ENCODE measurements around the gene OR6Y1. TPM values are rescaled to one million over a fixed set of nuclear protein-coding genes. Genes with fewer than 3 reads are reported as not detected.

The OR6Y1 gene
- total and polyA plus RNA-seq, 2 of the 4 experiments (the other 2 are of a cell fraction): not detected

GRCh38 chr1:158570480-158570879 lies 16.3 kb upstream of the OR6Y1 start, which contains the start of gene OR6P1:
OR6P1 (minus strand) TSS chr1:158570580; CDS start chr1:158563604, 6,976 bp downstream.
- Histone ChIP-seq H3K14ac (replicated peaks; ENCODE audit: low read depth, low read length) (no peak within 1 kb of the TSS), H2AFZ (replicated peaks; ENCODE audit: low read length, poor library complexity) (no peak within 1 kb of the TSS), H3K4me1 (ENCODE audit: control insufficient read depth, insufficient read depth, low read length) (no peaks in the 10 kb centered on the region), H3K9me3 (ENCODE audit: control insufficient read depth, insufficient read depth, low read length) (no peaks in the 10 kb centered on the region), H2BK20ac (ENCODE audit: low read depth, low read length) (no peak within 1 kb of the TSS), H3K4me3 (ENCODE audit: insufficient read depth, low read depth, low read length) (no peak within 1 kb of the TSS), H3K9me1 (ENCODE audit: insufficient read depth, low read length) (no peaks in the 10 kb centered on the region), H4K5ac (ENCODE audit: low read depth, low read length) (no peak within 1 kb of the TSS), H2BK15ac (ENCODE audit: low read depth, low read length) (no peak within 1 kb of the TSS), H3K27me3 (ENCODE audit: control insufficient read depth, insufficient read depth, low read length) (no peaks in the 10 kb centered on the region), H2BK120ac (ENCODE audit: low read depth, low read length) (no peak within 1 kb of the TSS), H3K9ac (ENCODE audit: low read depth, low read length) (no peak within 1 kb of the TSS), H3K56ac (ENCODE audit: extremely low read depth, insufficient read depth, low read length) (no peak within 1 kb of the TSS), H2BK5ac (ENCODE audit: low read depth, low read length, poor library complexity, severe bottlenecking) (no peak within 1 kb of the TSS), H3K4me2 (ENCODE audit: low read depth, low read length) (no peak within 1 kb of the TSS), H3K36me3 (ENCODE audit: control insufficient read depth, insufficient read depth, low read length) (no peaks in the 10 kb centered on the region), H4K8ac (ENCODE audit: low read depth in 2 of 2, low read length in 2 of 2) (no peak within 1 kb of the TSS), H2AK5ac (ENCODE audit: low read depth, low read length) (no peak within 1 kb of the TSS), H2AK9ac (replicated peaks; ENCODE audit: low read depth, low read length, poor library complexity) (no peak within 1 kb of the TSS), H4K20me1 (ENCODE audit: insufficient read depth, low read length) (no peaks in the 10 kb centered on the region), H3K18ac (ENCODE audit: low read depth, low read length) (no peak within 1 kb of the TSS), H4K91ac (ENCODE audit: insufficient read depth, low read depth, low read length) (no peak within 1 kb of the TSS), H3K79me1 (ENCODE audit: low read depth in 1 of 2, low read length in 2 of 2) (no peaks in the 10 kb centered on the region), H3K23ac (ENCODE audit: low read depth, low read length) (no peak within 1 kb of the TSS), H3K27ac (ENCODE audit: insufficient read depth, low read length) (no peak within 1 kb of the TSS), H3K4ac (ENCODE audit: low read depth, low read length) (no peak within 1 kb of the TSS)
- in situ Hi-C loops (cut with MboI; ENCODE audit: low sequenced_read_pairs): no loop called here
- TF ChIP-seq MAZ (IDR thresholded peaks at IDR 0.05; ENCODE audit: borderline replicate concordance, low read depth, low read length) (no peak), NFE2L2 (IDR thresholded peaks at IDR 0.05; ENCODE audit: low read depth, low read length) (no peak), CHD1 (IDR thresholded peaks at IDR 0.05; ENCODE audit: low read depth, low read length) (no peak), RCOR1 (IDR thresholded peaks at IDR 0.05; ENCODE audit: insufficient replicate concordance, low read length) (no peak), RFX5 (IDR thresholded peaks at IDR 0.05; ENCODE audit: low read depth, low read length) (no peak), USF2 (IDR thresholded peaks at IDR 0.05; ENCODE audit: low read depth, low read length) (no peak), POLR2A (IDR thresholded peaks at IDR 0.05; ENCODE audit: low read depth, low read length) (no peak), MXI1 (IDR thresholded peaks at IDR 0.05; ENCODE audit: borderline replicate concordance, low read depth, low read length) (no peak), BHLHE40 (IDR thresholded peaks at IDR 0.05; ENCODE audit: low read depth, low read length) (no peak), CEBPB (IDR thresholded peaks at IDR 0.05; ENCODE audit: low read depth, low read length) (no peak), MAFK (IDR thresholded peaks at IDR 0.05; ENCODE audit: low read depth, low read length) (no peak), SMC3 (IDR thresholded peaks at IDR 0.05; ENCODE audit: low read depth, low read length) (no peak), FOS (IDR thresholded peaks at IDR 0.05; ENCODE audit: low read depth, low read length) (no peak), RAD21 (IDR thresholded peaks at IDR 0.05; ENCODE audit: low read length) (no peak), CTCF (conservative IDR thresholded peaks at IDR 0.05; ENCODE audit: low read depth, low read length) (no peak)
- TF ChIP-seq, protein P1, sequence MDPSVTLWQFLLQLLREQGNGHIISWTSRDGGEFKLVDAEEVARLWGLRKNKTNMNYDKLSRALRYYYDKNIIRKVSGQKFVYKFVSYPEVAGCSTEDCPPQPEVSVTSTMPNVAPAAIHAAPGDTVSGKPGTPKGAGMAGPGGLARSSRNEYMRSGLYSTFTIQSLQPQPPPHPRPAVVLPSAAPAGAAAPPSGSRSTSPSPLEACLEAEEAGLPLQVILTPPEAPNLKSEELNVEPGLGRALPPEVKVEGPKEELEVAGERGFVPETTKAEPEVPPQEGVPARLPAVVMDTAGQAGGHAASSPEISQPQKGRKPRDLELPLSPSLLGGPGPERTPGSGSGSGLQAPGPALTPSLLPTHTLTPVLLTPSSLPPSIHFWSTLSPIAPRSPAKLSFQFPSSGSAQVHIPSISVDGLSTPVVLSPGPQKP (IDR thresholded peaks at IDR 0.05; ENCODE audit: borderline replicate concordance, low read depth, low read length): no peak
- ATAC-seq (ENCODE audit: low read depth) (no peak), DNase-seq (no peak)
- ChIA-PET CTCF (no interaction called here), POLR2A (ENCODE audit: unreplicated experiment) (no interaction called here)
- no CpG with 5 or more reads among the region's 3 CpGs for WGBS, 2 experiments (ENCODE audit: extremely low coverage in 2 of 2, insufficient read length in 1 of 2)
- dilution Hi-C loops (cut with HindIII; ENCODE audit: low sequenced_read_pairs, unreplicated experiment): no loop called here
- no TSS peak for BruUV-seq (replicated peaks)
- intact Hi-C loops (cut with micrococcal nuclease): no loop called here

Measured in IMR-90 (cell line).